ENCODE data around the gene DMAC1.

GRCh38 chr9:7790819-7791182 lies 8.8 kb downstream of the DMAC1 start:
- TF ChIP-seq, protein P1, sequence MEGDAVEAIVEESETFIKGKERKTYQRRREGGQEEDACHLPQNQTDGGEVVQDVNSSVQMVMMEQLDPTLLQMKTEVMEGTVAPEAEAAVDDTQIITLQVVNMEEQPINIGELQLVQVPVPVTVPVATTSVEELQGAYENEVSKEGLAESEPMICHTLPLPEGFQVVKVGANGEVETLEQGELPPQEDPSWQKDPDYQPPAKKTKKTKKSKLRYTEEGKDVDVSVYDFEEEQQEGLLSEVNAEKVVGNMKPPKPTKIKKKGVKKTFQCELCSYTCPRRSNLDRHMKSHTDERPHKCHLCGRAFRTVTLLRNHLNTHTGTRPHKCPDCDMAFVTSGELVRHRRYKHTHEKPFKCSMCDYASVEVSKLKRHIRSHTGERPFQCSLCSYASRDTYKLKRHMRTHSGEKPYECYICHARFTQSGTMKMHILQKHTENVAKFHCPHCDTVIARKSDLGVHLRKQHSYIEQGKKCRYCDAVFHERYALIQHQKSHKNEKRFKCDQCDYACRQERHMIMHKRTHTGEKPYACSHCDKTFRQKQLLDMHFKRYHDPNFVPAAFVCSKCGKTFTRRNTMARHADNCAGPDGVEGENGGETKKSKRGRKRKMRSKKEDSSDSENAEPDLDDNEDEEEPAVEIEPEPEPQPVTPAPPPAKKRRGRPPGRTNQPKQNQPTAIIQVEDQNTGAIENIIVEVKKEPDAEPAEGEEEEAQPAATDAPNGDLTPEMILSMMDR (IDR thresholded peaks at IDR 0.05; ENCODE audit: insufficient read depth, low read depth, low read length) = no peak
- no peak for TF ChIP-seq EZH2 (IDR thresholded peaks at IDR 0.05; ENCODE audit: insufficient read depth, low read length)
